Right atrium auricular region (tissue), 2 donors: ENCODE measurements around the gene MAN1C1. TPM values are rescaled to one million over a fixed set of nuclear protein-coding genes. Genes with fewer than 3 reads are reported as not detected.

Experiments
- DNase-seq: peaks from one replicate; pipeline ENCODE4 v3.0.0-alpha.2; 2019; ENCODE audit warnings: low spot score
- H3K27ac ChIP-seq, 2 donors: fragments of 200-600 bp; sonication (generic); 1 replicate in 1 of 2; 2 replicates in 1 of 2; pipeline ENCODE4 v1.5.1; 2016 to 2019
- H3K27me3 ChIP-seq, 2 donors: fragments of 200-600 bp; sonication (generic); one replicate each; pipeline versions ENCODE4 v1.5.1 to v1.6.0; 2017 to 2019
- H3K36me3 ChIP-seq: fragments of 200-600 bp; sonication (generic); one replicate; pipeline ENCODE4 v1.5.1; 2016
- H3K4me1 ChIP-seq, 2 donors: fragments of 200-600 bp; sonication (generic); one replicate each; pipeline versions ENCODE4 v1.5.1 to v1.6.0; 2017 to 2019
- H3K4me3 ChIP-seq, 2 donors: fragments of 200-600 bp; sonication (generic); 1 replicate in 1 of 2; 2 replicates in 1 of 2; pipeline ENCODE4 v1.5.1; 2017 to 2019; ENCODE audit warnings: mild to moderate bottlenecking in 1 of 2, moderate library complexity in 1 of 2
- H3K9me3 ChIP-seq, 2 donors: fragments of 200-600 bp; sonication (generic); one replicate each; pipeline ENCODE4 v1.5.1; 2019
- total RNA-seq, 2 donors: library from RNA; depleted of rRNA; stranded (reverse); fragments of >200 nt; gene quantifications; one replicate each; pipeline ENCODE4 v1.1.0, GENCODE V29; 2016
- TF ChIP-seq, protein P1 (sequence below), 2 donors: fragments of 200-600 bp; sonication (generic); IDR thresholded peaks; one replicate each; pipeline ENCODE4 v1.5.1; 2019; ENCODE audit warnings: antibody characterized with exemption in 2 of 2

MAN1C1 gene
- total RNA-seq, 2 donors from 2014 or later, result 9.4 to 13.6 TPM

GRCh38 chr1:25770541-25771220, 154.1 kb downstream of the MAN1C1 start:
- TF ChIP-seq, protein P1, sequence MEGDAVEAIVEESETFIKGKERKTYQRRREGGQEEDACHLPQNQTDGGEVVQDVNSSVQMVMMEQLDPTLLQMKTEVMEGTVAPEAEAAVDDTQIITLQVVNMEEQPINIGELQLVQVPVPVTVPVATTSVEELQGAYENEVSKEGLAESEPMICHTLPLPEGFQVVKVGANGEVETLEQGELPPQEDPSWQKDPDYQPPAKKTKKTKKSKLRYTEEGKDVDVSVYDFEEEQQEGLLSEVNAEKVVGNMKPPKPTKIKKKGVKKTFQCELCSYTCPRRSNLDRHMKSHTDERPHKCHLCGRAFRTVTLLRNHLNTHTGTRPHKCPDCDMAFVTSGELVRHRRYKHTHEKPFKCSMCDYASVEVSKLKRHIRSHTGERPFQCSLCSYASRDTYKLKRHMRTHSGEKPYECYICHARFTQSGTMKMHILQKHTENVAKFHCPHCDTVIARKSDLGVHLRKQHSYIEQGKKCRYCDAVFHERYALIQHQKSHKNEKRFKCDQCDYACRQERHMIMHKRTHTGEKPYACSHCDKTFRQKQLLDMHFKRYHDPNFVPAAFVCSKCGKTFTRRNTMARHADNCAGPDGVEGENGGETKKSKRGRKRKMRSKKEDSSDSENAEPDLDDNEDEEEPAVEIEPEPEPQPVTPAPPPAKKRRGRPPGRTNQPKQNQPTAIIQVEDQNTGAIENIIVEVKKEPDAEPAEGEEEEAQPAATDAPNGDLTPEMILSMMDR (IDR thresholded peaks at IDR 0.05), result no peak
- Histone ChIP-seq H3K9me3 (no peaks in the 10 kb centered on the region), H3K27me3 (no peaks in the 10 kb centered on the region), H3K4me1 (peaks cover 0 to 32% of the 10 kb centered on the region in 2 donors), H3K36me3 (no peaks in the 10 kb centered on the region), H3K27ac (peak overlapping the region; percentile 32 to 35), H3K4me3 (no peak overlapping the region)
- DNase-seq, result no peak

- no peaks in the 10 kb centered on the region for H3K27me3 ChIP-seq
- H3K27ac ChIP-seq, result peak overlapping the region; percentile 32 to 35
- TF ChIP-seq, protein P1 (IDR thresholded peaks at IDR 0.05), result no peak
- peaks cover 0 to 31% of the 10 kb centered on the region in 2 donors for H3K4me1 ChIP-seq
- H3K36me3 ChIP-seq, result no peaks in the 10 kb centered on the region
- DNase-seq, result no peak
- H3K9me3 ChIP-seq, result no peaks in the 10 kb centered on the region
- H3K4me3 ChIP-seq, result no peak overlapping the region
Observed at GRCh38 chr1:25771221-25772114, 154.9 kb downstream of the MAN1C1 start.

DNA sequence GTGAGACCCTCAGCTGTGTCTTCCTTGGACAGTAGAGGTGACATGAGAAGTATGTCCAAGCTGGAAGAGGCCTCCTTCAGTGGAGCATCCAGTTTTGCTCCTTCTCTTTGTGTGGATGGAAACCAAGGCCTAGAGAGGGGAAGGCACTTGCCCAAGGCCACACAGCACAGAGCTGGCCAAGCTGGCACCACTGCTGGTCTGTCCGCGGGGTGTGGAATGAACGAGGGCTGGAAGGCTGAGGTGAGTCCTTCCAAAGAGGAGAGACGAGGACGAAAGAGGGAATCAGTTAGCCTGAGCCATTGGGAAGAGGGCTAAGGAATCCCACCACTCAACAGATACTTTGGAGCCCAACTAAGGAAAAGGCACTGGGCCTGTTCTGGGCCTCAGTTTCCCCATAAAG, 155.6 kb downstream of the MAN1C1 start:
- Histone ChIP-seq H3K4me1 (peaks cover 0 to 26% of the 10 kb centered on the region in 2 donors), H3K36me3 (no peaks in the 10 kb centered on the region), H3K27ac (no peak overlapping the region), H3K9me3 (no peaks in the 10 kb centered on the region), H3K4me3 (no peak overlapping the region), H3K27me3 (no peaks in the 10 kb centered on the region)
- TF ChIP-seq, protein P1 (IDR thresholded peaks at IDR 0.05), result no peak
- DNase-seq, result no peak

GRCh38 chr1:25772692-25773245, 156.2 kb downstream of the MAN1C1 start:
- Histone ChIP-seq H3K9me3 (no peaks in the 10 kb centered on the region), H3K27me3 (no peaks in the 10 kb centered on the region), H3K27ac (no peak overlapping the region), H3K36me3 (no peaks in the 10 kb centered on the region), H3K4me1 (peaks cover 0 to 26% of the 10 kb centered on the region in 2 donors), H3K4me3 (no peak overlapping the region)
- no peak for DNase-seq
- TF ChIP-seq, protein P1 (IDR thresholded peaks at IDR 0.05), result no peak

DNA sequence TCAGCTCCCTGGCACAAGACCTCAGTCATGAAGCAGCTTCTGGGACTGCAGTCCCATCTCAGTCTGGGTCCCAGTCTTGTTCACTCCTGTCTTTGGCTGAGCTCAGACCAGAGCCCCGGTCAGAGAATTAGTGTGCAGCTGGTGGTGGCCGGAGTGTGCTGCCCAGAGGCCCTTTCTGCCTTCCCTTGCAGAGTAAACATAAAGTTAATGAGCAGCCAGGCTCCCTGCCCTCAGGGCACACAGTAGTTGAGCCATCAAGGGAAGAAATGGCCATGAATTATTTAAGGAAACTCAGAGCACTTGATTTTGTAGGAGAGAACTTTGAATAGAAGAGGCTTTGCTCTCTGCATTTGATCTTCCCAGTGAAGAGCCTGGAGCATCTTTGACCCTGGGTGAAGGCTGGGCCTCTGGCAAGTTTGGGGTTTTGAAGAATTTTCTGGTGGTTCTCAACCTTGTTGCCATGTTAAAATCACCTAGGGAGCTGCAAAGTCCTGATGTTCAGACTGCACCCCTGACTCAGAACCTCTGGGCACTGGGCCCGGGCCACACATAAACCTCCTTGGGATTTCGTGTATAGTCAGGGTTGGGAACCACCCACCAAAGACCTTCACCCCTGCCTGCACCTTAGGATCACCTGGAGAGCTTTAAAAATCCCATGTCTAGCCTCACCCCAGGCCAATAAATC, 157.0 kb downstream of the MAN1C1 start:
- no peaks in the 10 kb centered on the region for H3K36me3 ChIP-seq
- no peak overlapping the region for H3K4me3 ChIP-seq
- TF ChIP-seq, protein P1 (IDR thresholded peaks at IDR 0.05), result no peak
- H3K27ac ChIP-seq, result no peak overlapping the region
- H3K27me3 ChIP-seq, result no peaks in the 10 kb centered on the region
- no peak for DNase-seq
- H3K4me1 ChIP-seq, result peaks cover 0 to 26% of the 10 kb centered on the region in 2 donors
- H3K9me3 ChIP-seq, result no peaks in the 10 kb centered on the region
